Hepatocyte (in vitro differentiated cells): ENCODE measurements around the gene SLBP. TPM values are rescaled to one million over a fixed set of nuclear protein-coding genes. Genes with fewer than 3 reads are reported as not detected.

Experiments
- DNase-seq: peaks from one replicate; pipeline ENCODE4 v3.0.0-alpha.2; 2016; ENCODE audit warnings: low spot score
- H2AFZ ChIP-seq: fragments of 200-600 bp; sonication (generic); 2 replicates; pipeline ENCODE4 v1.6.0; 2016; ENCODE audit warnings: antibody characterized with exemption, mild to moderate bottlenecking
- H3K27ac ChIP-seq: fragments of 200-600 bp; sonication (generic); 2 replicates; pipeline ENCODE4 v1.5.1; 2016; ENCODE audit warnings: mild to moderate bottlenecking
- H3K27me3 ChIP-seq: fragments of 200-600 bp; sonication (generic); 2 replicates; pipeline ENCODE4 v1.6.1; 2016
- H3K36me3 ChIP-seq: fragments of 200-600 bp; sonication (generic); replicated peaks from 2 replicates; pipeline ENCODE4 v1.5.1; 2016; ENCODE audit warnings: low read depth; ENCODE audit not compliant: insufficient read depth
- H3K4me1 ChIP-seq: fragments of 200-600 bp; sonication (generic); 2 replicates; pipeline ENCODE4 v1.5.1; 2016; ENCODE audit warnings: mild to moderate bottlenecking, moderate library complexity; ENCODE audit not compliant: insufficient read depth
- H3K4me2 ChIP-seq: fragments of 200-600 bp; sonication (generic); 2 replicates; pipeline ENCODE4 v1.6.0; 2016
- H3K4me3 ChIP-seq: fragments of 200-600 bp; sonication (generic); 2 replicates; pipeline ENCODE4 v1.5.1; 2016; ENCODE audit warnings: mild to moderate bottlenecking
- H3K79me2 ChIP-seq: fragments of 200-600 bp; sonication (generic); 2 replicates; pipeline ENCODE4 v1.6.0; 2017; ENCODE audit warnings: mild to moderate bottlenecking
- H3K9me2 ChIP-seq: fragments of 200-600 bp; sonication (generic); replicated peaks from 2 replicates; pipeline ENCODE4 v1.6.0; 2017; ENCODE audit warnings: mild to moderate bottlenecking; ENCODE audit not compliant: insufficient read depth
- H3K9me3 ChIP-seq: fragments of 200-600 bp; sonication (generic); 2 replicates; pipeline ENCODE4 v1.5.1; 2016; ENCODE audit warnings: low read depth, mild to moderate bottlenecking
- H4K20me1 ChIP-seq: fragments of 200-600 bp; sonication (generic); 2 replicates; pipeline ENCODE4 v1.6.0; 2016; ENCODE audit warnings: mild to moderate bottlenecking; ENCODE audit not compliant: insufficient read depth, poor library complexity, severe bottlenecking
- EZH2 ChIP-seq: fragments of 200-600 bp; sonication (generic); IDR thresholded peaks from 2 replicates; pipeline ENCODE4 v1.6.1; 2016; ENCODE audit warnings: antibody characterized with exemption, mild to moderate bottlenecking, borderline replicate concordance
- EZH2phosphoT487 ChIP-seq: fragments of 200-600 bp; sonication (generic); IDR thresholded peaks from one replicate; pipeline ENCODE4 v1.6.1; 2018; ENCODE audit warnings: antibody characterized with exemption, mild to moderate bottlenecking, low read depth, moderate library complexity; ENCODE audit not compliant: unreplicated experiment, severe bottlenecking
- WGBS: methylation state at CpG from one replicate; pipeline ENCODE4 v1.1.6; 2016; ENCODE audit warnings: low lambda C conversion rate; ENCODE audit errors: missing lambda C conversion rate; 5-methylcytosine and 5-hydroxymethylcytosine counted together
- polyA plus RNA-seq: library from polyadenylated mRNA; unstranded; fragments of >200 nt; fragmentation: Nextera tagmentation; extraction: Ambion mirVana; gene quantifications from 2 replicates; pipeline ENCODE4 v1.2.1, GENCODE V29; 2016
- total RNA-seq: library from RNA; depleted of rRNA; stranded (reverse); fragments of >200 nt; gene quantifications from 2 replicates; pipeline ENCODE4 v1.2.3, GENCODE V29; 2014
- TF ChIP-seq, protein P1 (sequence below): fragments of 200-600 bp; sonication (generic); IDR thresholded peaks from 2 replicates; pipeline ENCODE4 v1.5.1; 2016; ENCODE audit warnings: antibody characterized with exemption, mild to moderate bottlenecking; ENCODE audit not compliant: poor library complexity

SLBP gene
- total and polyA plus RNA-seq, 2 experiments from 2014 or later, result 82.5 to 84.0 TPM

DNA sequence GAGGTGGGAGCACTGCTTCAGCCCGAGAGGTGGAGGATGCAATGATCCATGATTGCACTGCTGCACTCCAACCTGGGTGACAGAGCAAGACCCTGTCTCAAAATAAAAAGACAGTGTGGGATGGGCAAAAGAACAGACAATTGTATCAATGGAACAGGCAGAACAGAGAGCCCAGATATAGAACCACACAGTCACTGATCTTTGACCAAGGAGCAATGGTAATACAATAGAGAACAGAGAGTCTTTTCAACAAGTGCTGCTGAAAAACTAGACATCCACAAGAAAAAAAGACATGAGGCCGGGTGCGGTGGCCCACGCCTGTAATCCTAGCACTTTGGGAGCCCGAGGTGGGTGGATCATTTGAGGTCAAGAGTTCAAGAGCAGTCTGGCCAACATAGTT is 33.9 kb downstream of the SLBP start:
- H3K9me3 ChIP-seq, result no peaks in the 10 kb centered on the region
- H2AFZ ChIP-seq, result no peak overlapping the region
- H3K27ac ChIP-seq, result no peak overlapping the region
- H4K20me1 ChIP-seq, result no peaks in the 10 kb centered on the region
- H3K79me2 ChIP-seq, result no peaks in the 10 kb centered on the region
- no peak overlapping the region for H3K4me3 ChIP-seq
- H3K9me2 ChIP-seq, result no peaks in the 10 kb centered on the region
- WGBS, result 67% methylated on average over 5 of the region's 5 CpGs
- H3K4me2 ChIP-seq, result no peak overlapping the region
- no peaks in the 10 kb centered on the region for H3K36me3 ChIP-seq
- H3K27me3 ChIP-seq, result no peaks in the 10 kb centered on the region
- no peak for DNase-seq
- no peaks in the 10 kb centered on the region for H3K4me1 ChIP-seq
- no peak for TF ChIP-seq EZH2phosphoT487
- no peak for TF ChIP-seq EZH2
- TF ChIP-seq, protein P1, sequence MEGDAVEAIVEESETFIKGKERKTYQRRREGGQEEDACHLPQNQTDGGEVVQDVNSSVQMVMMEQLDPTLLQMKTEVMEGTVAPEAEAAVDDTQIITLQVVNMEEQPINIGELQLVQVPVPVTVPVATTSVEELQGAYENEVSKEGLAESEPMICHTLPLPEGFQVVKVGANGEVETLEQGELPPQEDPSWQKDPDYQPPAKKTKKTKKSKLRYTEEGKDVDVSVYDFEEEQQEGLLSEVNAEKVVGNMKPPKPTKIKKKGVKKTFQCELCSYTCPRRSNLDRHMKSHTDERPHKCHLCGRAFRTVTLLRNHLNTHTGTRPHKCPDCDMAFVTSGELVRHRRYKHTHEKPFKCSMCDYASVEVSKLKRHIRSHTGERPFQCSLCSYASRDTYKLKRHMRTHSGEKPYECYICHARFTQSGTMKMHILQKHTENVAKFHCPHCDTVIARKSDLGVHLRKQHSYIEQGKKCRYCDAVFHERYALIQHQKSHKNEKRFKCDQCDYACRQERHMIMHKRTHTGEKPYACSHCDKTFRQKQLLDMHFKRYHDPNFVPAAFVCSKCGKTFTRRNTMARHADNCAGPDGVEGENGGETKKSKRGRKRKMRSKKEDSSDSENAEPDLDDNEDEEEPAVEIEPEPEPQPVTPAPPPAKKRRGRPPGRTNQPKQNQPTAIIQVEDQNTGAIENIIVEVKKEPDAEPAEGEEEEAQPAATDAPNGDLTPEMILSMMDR, result no peak

DNA sequence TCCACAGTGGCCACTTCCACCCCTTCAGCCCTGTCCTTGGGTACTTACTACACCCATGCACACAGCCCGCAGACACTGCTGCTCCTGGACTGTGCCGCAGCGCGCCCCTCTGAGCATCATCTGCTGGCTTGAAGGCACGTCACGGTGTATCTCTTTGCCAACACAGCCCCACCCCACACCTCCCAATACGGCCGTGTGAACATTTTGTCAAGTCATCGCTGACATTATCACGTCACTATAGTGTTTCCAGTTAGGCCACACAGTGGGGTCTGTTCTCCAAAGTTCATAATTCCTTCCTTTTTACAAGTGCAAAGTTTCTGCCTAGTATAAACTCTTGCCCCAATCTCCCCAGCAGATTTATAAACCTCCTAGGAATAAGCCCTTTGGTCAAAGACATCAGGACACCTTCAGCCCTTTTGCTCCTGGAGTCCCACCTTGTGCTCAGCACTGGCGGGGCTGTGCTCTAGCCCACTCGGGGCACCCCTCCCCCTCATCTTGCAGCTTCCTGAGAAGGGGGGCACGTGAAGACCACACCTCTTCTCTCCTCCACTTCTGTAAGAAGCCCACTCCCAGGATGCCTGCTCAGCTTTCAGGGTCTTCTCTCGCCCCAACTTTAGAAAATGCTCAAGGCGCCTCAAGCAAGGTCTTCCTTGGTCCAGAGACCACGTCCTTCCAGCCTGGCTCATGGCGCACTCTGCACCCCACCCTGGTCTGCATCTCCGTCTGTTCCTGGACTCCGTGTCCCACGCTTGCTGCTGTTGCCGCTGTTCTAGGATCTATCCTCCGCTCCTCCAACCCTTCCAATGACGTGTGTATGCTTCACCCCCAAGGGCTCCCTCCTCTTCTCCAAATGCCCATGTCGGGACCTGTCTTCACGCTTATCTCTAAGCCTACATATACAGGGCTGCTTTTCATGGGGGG is 35.3 kb downstream of the SLBP start:
- Histone ChIP-seq H3K4me1 (no peaks in the 10 kb centered on the region), H3K9me2 (no peaks in the 10 kb centered on the region), H4K20me1 (no peaks in the 10 kb centered on the region), H3K4me3 (no peak overlapping the region), H3K27me3 (no peaks in the 10 kb centered on the region), H3K27ac (no peak overlapping the region), H3K4me2 (no peak overlapping the region), H2AFZ (no peak overlapping the region), H3K36me3 (no peaks in the 10 kb centered on the region), H3K9me3 (no peaks in the 10 kb centered on the region), H3K79me2 (no peaks in the 10 kb centered on the region)
- no peak for DNase-seq
- 84% methylated on average over 25 of the region's 25 CpGs for WGBS
- TF ChIP-seq EZH2phosphoT487, result no peak
- TF ChIP-seq EZH2, result no peak
- TF ChIP-seq, protein P1, result no peak

DNA sequence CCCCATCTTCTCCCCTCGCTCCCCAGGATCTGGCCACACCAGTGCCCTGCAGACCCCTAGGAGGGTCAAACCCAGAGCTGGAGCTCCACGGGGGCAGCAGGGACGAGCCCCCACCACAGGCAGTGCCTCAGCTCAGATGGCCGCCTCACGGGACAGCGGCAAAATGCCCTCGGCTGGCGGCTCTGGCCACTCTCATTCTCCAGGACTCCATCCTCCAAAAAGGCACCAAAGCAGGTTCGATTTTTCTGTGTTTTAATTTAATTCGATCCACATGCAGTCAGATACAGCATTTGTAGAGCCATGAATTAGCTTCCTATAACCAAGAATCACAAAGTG is 36.3 kb downstream of the SLBP start:
- Histone ChIP-seq H3K9me3 (no peaks in the 10 kb centered on the region), H3K4me1 (no peaks in the 10 kb centered on the region), H3K4me3 (no peak overlapping the region), H3K27ac (no peak overlapping the region), H2AFZ (no peak overlapping the region), H3K79me2 (no peaks in the 10 kb centered on the region), H3K27me3 (no peaks in the 10 kb centered on the region), H4K20me1 (no peaks in the 10 kb centered on the region), H3K36me3 (no peaks in the 10 kb centered on the region), H3K9me2 (no peaks in the 10 kb centered on the region), H3K4me2 (no peak overlapping the region)
- no peak for DNase-seq
- 79% methylated on average over 10 of the region's 10 CpGs for WGBS
- TF ChIP-seq, protein P1, result no peak
- no peak for TF ChIP-seq EZH2phosphoT487
- TF ChIP-seq EZH2, result no peak
